Measurements from ENCODE around the gene ATN1.

ATN1 gene

DNA sequence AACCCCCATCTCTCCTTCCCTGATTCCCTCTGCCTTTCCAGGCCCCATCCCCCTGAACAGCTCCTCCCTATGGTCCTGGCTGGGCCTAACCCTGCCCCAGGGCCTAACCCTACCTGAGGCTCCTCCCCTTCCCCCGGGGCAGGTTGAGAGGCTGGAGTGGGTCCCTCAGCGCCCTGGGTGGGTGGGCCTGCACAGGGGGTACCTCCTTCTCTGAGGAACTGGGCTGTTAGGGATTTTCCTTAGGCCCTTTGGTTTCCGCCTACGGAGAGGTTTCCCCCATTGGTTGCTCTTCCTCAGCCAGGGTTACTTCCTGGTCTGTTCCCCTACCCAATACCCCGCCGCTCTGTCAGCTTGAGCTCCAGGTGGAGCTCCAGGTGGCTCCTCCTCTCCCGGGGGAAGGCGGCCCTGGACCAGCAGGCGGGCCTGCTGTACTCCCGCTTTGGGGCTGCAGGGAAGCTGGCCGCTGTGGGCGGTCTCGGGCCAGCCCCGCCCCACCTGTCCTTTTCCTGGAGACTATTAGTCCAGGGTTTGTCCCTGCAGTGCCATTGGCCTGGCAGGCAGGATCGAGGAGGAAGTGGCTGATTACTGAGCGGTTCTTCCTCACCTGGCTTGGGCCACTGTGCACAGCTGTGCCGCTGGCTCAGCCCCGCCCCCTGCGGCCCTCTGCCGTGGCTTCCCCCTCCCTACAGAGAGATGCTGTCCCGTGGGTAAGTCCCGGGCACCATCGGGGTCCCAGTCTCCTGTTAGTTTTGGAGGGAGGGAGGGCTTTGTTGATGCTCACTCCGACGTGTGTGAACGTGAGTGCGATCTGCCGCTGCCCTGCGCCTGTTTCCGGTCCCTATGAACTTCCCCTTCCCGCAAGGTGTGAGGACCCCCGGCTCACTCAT, 18.5 kb downstream of the ATN1 start:
- no peak for DNase-seq (ENCODE audit: low spot score)

DNA sequence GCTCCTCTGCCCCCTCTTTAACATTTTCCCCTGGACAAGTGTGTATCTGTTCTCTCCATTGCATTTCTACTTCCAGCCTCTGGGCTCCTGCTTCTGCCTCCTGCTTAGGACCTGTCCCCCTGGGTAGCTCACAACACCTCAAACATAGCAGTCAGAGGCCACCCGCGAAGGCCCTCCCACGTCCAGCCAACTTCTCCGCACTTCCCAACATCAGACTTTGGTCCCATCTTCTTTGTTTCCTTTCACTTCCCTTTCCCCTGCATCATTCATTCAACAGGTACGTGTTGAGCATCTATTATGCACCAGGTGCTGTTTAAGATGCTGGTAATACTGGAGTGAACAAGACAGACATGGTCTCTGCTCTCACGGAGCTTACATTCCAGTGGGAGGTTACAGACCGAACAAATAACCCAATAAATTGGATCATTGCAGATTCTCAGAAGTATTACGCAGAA, 19.2 kb downstream of the ATN1 start:
- DNase-seq (ENCODE audit: low spot score): no peak

DNA sequence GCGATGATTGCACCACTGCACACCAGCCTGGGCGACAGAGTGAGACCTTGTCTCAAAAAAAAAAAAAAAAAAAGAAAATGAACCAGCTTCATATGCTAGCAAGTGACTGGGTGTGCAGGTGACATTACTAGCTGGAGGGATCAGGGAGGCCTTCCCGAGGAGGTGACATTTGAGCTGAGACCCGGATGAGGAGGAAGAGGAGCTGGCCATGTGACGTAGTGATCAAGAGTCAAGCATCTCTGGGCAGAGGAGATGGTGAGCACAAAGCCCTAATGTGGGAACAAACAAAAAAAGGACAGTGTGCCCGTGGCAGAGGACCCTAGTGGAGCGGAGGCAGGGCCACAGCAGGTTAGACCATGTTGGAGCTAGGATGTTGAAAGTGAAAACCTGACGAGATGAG, 19.9 kb downstream of the ATN1 start:
- DNase-seq (ENCODE audit: low spot score): no peak

DNA sequence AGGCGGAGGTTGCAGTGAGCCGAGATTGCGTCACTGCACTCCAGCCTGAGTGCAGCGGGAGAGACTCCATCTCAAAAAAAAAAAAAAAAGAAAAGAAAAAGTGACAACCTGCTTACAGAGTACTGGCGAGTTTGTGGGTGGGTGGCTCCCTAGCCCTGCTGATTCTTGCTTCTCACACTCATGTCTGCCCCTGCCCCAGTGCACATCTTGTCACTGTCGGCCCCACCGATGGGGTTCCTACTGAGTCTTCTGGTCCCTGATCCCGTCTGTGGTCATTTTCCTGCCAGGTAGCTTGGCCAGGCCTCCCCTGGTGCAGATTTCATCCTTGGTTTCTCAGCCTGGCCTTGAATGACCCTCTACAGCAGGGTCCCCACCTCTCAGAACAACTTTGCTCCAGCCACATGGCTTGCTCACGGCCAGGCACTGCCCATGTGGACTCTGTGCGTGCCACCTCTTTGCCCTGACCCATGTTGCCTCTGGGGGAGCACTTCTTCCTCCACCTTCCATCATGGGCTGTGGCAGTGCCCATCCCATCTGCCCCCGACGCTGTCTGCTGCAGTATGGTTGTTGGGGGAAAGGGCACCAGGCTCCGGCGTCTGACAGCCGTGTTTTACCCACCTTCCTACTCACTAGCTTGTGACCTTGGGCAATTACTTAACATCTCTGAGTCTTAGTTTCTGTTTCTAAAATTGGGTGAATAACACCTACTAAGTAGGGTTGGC, 21.3 kb downstream of the ATN1 start:
- DNase-seq (ENCODE audit: low spot score): no peak

DNA sequence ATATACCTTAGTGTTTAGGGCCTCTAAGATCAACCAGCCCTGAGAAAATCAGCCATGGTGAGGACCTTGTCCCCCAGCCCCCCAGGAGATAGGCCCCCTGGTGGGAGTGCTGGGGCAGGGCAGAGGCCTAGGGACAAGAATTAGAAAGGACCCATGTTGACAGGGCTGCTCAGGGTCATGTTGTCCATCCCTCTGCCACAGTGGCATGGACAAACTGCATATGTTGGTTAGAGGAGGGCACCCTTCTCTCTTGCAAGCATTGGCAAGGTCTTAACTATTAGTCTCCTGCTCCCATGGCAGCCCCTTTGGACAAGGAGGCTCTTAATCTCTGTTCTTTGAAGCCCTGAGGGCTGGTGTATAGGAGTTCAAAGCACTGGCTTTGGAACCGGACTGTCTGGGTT, 22.6 kb downstream of the ATN1 start:
- DNase-seq (ENCODE audit: low spot score): no peak

DNA sequence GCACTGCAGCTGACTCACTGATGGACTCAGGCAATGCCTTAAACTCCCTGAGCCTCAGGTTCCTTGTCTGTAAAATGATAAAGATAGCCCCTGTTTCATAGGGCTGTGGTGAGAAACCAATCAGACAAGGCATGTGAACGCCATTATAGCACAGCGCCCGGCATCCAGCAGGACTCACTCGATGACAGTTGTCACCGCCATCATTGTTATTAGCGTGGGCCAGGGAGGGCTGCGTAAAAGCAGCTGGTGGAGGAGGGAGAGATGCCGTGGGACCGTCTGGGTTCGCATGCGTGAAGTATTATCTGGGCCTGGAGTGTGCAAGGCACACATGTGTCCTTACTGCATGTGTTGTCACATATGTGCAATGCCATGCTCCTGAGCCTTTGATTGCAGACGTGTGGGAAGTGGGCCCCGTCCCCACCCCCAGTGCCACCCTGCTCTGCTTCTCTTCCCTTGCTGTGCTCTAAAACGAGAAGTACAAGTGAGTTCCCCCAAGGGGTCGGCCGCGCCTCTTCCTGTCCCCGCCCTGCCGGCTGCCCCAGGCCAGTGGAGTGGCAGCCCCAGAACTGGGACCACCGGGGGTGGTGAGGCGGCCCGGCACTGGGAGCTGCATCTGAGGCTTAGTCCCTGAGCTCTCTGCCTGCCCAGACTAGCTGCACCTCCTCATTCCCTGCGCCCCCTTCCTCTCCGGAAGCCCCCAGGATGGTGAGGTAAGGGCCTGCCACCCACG, 23.2 kb downstream of the ATN1 start, which contains the start of gene PTPN6:
TSS of gene PTPN6 (plus strand) at position 546 of the 730 bp plus-strand sequence. CDS start at position 703, 157 bp downstream.
- DNase-seq (ENCODE audit: low spot score): no peak

DNA sequence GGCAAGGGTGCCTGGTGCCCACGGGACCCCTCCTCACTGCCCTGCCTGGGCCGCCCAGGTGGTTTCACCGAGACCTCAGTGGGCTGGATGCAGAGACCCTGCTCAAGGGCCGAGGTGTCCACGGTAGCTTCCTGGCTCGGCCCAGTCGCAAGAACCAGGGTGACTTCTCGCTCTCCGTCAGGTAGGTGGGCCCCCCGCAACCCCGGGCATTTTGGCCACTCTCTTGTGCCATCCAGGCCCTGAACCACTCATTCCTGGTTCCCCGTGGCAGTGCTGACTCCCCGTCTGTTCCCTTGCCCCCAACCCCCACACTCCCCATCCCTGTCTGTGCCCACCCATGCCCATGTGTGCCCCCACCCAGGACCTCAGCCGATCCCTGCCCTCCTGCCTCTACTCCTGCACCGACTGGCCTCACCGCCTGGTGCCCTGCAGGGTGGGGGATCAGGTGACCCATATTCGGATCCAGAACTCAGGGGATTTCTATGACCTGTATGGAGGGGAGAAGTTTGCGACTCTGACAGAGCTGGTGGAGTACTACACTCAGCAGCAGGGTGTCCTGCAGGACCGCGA, 23.9 kb downstream of the ATN1 start:
- DNase-seq (ENCODE audit: low spot score): no peak

DNA sequence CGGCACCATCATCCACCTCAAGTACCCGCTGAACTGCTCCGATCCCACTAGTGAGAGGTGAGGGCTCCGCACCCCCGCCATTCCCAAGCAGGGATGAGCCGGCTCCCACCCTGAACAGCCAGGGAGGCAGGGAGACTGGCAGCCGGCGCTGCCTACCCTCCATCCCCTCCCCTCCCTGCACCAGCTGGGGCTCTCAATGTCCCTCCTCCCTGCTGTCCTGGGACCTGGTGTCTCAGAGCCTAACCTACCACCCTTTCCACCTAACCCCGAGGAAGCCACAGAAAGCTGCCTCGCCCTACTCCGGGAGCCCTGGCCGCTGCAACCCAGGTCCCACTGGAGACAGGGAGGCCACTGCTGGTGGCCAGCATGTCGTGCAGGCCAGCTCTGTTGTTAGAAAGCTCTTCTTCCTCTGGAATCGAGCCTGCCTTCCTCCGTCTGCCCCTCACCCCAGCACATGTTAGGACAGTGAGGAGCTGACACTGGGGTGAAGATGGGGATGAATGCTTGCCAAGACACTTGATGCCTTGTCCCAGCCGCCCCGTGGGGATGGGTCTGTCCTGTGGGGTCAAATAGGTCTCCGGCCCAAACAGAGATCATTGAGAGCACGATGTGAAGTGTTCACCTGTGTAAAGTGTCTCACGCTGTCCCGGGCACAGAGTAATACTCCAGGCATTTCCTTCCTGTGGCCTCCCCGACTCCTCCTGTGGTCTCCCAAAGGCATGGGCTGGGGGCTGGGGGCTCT, 24.5 kb downstream of the ATN1 start:
- no peak for DNase-seq (ENCODE audit: low spot score)

DNA sequence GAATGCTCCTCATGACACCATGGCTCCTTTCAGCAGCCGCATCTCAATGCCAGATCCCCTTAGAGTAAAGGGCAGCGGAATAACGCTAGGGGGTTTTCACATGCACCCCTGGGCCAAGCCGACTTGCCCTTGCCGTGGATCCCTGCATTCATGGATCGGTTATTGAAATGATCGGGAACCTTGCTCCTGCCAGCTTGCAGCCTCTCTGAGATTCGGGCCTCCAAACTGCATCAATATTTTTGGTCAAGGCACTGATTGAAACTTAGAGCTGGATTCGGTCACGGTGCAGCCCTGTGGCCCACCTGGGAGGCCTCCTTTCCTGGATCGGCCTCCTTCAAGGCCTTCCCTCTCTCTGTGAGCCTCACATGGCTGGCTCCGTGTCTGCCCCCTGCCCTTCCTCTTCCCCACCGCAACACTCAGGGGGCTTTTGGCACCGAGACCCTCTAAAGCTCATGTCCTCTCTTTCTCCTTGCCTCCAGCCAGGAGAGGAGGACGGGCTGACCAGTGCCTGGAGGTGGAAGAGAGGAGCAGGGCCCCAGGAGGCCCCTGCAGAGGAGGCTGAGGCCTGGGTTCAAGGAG, 25.2 kb downstream of the ATN1 start:
- no peak for DNase-seq (ENCODE audit: low spot score)

DNA sequence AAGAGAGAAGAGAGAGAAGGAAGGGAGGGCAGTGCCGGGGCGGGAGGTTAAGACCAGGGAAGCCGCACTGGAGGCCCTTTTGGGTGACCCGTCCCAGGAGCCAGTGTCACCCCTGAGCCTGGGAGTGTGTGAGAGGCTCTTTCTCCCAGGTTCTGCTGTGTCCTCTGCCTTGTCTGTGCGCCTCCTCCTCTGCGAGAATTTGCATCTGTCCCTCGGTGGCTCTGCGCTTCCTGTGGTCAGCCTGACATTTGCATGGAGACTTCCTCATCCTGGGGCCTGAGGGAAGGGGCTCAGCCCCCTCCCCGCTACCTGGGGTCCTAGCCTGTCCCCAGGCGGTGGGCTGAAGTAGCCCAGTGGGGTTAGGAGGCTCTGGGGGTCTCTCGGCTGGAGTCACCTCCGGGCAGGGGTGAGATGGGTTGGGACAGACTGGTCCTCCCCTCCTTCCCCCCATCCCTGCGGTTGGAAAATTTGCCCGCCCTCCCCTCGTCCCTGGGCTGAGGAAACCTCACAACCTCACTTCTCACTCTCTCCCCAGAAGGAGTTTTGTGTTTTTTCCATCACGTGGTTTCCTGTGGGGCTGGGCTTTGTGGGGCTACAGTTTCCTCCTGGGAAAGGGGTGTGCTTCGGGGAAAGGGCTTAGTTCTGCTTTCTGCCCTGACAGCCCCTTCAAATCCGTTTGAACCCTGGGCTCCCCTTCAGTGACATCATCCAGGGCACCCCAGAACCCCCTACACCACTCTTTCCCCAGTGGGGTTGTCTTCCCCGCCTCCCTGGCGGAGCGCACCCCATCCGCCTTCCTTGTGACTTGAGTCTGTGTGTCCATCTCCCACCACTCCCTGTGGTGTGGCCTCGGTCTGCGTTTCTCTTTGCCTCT, 25.9 kb downstream of the ATN1 start:
- peak; percentile 81 for DNase-seq (ENCODE audit: low spot score)

DNA sequence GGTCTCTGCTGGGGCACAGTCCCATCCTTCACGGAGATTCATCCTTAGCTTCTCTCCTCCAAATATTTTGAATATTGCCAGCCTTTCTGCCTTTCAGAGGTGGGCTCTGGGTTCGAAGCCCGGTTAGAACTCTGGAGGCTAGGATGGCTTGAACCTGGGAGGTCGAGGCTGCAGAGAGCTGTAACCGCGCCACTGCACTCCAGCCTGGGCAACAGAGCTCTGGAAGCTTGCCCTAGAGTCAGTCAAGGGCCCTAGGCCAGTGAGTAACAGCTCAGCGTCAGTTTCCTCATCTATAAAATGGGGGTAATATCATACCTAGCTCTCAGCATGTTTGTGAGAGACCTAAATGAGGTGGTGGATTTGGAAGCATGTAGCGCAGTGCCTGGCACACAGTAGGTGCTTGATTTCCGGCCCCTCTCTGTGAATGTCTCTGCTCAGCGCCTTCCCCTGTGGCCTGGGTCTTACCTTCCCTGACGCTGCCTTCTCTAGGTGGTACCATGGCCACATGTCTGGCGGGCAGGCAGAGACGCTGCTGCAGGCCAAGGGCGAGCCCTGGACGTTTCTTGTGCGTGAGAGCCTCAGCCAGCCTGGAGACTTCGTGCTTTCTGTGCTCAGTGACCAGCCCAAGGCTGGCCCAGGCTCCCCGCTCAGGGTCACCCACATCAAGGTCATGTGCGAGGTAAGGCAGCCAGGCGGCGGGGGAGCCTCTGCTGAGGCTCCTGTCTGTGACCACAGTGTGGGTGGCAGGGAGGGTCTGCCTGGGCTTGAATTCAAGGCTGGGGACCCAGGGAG, 26.8 kb downstream of the ATN1 start:
- DNase-seq (ENCODE audit: low spot score): no peak

DNA sequence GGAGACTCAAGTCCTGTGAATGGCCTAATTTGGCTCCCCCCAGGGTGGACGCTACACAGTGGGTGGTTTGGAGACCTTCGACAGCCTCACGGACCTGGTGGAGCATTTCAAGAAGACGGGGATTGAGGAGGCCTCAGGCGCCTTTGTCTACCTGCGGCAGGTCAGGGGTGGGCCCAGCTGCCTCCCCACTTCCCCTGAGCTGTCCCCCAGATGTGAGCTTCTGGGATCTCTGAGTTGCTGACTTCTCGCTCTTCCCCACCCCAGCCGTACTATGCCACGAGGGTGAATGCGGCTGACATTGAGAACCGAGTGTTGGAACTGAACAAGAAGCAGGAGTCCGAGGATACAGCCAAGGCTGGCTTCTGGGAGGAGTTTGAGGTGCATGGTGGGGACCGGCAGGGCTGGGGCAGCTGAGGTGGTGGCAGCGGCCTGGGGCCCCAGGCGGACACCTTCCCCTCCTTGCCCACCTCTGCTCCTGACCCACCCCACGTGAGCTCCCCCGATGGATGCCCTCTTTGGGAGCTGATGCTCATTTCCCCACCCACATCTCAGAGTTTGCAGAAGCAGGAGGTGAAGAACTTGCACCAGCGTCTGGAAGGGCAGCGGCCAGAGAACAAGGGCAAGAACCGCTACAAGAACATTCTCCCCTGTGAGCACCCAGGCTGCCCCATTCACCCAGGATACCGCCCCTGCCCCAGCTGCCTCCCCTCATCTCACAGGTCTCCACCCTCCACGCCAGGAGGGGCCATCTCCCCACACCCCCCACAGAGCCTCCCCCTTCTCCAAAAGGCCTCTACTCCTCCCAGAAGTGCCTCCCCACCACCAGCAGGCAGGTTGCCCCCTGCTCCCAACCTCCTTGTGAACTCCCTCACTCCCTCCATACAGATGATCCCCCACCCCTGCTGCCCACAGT, 27.6 kb downstream of the ATN1 start:
- DNase-seq (ENCODE audit: low spot score): no peak

DNA sequence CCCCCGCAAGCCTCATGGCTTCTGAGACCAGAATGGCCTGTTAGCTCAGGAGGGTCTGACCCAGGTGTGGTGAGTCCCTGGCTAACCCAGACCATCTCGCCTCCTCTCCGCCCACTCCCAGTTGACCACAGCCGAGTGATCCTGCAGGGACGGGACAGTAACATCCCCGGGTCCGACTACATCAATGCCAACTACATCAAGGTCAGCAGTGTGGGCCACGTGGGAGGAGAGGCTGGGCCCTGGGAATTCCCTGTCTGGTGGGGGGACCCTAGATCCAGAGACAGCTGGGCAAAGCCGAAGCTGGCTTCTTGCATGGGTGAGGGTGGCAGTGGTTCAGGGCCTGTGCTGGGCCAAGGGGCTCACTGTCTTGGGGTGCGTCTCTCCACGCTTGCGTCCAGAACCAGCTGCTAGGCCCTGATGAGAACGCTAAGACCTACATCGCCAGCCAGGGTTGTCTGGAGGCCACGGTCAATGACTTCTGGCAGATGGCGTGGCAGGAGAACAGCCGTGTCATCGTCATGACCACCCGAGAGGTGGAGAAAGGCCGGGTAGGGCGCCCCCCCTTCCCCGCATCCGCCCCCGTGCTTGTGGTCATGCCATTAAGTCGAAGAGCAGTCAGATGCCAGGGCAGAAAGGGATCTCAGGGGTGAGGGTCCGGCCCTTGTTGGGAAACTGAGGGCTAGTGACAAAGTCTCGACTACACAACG, 28.4 kb downstream of the ATN1 start:
- no peak for DNase-seq (ENCODE audit: low spot score)

DNA sequence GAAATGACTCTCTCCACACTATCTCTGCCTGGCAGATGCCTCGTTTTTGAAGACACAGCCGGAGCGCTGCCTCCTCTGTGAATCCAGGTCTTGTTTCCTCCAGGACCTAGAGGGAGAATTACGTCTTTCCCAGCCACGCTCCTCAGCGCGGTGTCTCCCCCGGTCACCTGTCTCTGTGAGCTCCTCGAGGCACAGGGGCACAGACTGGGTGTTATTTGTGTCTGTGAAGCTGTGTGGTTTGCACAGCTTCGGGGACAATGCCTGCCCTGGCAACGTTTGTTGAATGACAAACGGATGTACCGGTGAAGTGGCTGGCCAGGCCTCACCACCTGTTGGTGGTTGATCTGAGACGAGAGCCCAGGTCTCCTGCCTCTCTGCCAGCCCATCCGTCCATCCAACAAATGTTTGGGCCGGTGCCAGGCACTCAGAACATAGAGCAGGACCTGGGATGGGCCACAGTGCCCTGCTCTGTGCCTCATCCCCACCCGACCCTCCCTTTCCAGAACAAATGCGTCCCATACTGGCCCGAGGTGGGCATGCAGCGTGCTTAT, 29.5 kb downstream of the ATN1 start:
- no peak for DNase-seq (ENCODE audit: low spot score)

DNA sequence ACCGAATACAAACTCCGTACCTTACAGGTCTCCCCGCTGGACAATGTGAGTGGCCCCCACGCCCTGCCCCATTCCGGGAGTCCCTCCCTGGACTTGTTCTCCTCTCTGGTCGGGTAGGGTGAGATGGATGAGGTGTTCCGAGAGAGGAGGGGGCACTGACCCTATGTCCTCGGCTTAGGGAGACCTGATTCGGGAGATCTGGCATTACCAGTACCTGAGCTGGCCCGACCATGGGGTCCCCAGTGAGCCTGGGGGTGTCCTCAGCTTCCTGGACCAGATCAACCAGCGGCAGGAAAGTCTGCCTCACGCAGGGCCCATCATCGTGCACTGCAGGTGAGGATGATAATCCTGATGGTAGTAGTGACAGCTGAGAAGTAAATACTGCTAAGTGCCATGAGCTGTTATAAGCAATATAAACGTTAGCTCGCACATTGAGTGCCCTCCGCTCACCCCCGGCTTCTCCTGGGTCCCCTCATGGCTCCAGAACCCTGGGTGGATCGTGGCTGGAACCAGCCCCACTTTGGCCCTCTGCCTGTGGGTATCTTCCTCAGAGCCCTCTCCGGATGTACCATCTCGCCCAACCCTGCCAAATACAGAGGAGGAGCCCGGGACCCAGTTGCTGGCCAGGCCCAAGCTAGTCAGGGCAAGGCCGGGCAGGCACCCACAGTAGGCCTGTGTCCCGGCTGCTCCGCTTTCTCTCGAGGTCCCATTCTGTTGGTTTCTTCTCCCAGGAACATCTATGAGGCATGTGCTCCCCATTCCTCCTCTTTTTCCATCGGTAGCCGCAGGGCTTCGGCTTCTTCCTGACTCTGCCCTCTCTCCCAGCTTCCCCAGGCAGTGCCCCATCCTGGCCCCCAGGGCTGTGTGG, 30.2 kb downstream of the ATN1 start:
- DNase-seq (ENCODE audit: low spot score): no peak

DNA sequence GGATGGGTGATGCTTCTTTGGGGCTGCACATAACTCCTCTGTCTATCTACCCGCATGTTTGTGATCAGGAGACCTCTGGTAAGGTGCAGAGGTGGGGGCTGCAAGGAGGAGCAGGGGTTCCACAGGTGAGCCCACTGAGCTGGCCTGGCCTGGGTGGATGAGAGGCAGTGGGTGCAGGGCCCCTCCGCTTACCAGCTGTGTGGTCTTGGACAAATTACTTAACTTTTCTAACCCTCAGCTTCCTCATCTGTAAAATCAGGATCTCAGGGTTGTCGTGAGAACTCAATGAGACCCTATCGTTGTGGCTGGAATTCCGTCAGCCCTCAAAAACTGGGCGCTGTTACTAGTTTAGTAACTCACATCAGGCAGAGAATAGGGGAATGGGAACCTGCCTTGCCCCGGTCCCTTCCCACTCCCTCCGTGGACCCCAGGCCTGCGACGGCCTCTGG, 30.9 kb downstream of the ATN1 start:
- DNase-seq (ENCODE audit: low spot score): no peak

Data from pons (tissue), 1 donor.